HEK293 (cell line): ENCODE data around the gene SAXO1.
A peak's percentile ranks its signal among the peaks of the same experiment; 100 is the strongest.
"Not testable (repeated sequence)": the region's sequence is repeated elsewhere in the genome, so short reads cannot be mapped to it uniquely, and the experiment has no call there.

Source experiments
- CTCF ChIA-PET: fragments of 350-600 bp; formaldehyde crosslinking; extraction: SDS; loops from one replicate; lab custom pipeline; 2021; ENCODE audit warnings: antibody characterized with exemption; lab: Yijun Ruan, JAX
- POLR2A ChIA-PET: fragments of 300-600 bp; formaldehyde crosslinking; extraction: SDS; loops from one replicate; lab custom pipeline; 2020; ENCODE audit warnings: antibody characterized with exemption, inconsistent platforms; lab: Yijun Ruan, JAX
- H3K27ac ChIP-seq: fragments of 200-500 bp; sonication (Bioruptor generic); 2 replicates; pipeline ENCODE4 v1.5.1; 2014; ENCODE audit warnings: low read depth, low read length, control low read depth, inconsistent platforms; ENCODE audit errors: extremely low read depth
- H3K36me3 ChIP-seq, 2 experiments: fragments of 200-500 bp in 1 of 2; sonication (Bioruptor generic) in 1 of 2; 1 replicate in 1 of 2; 2 replicates in 1 of 2; pipeline ENCODE4 v1.5.1; 2014 to 2017; ENCODE audit warnings: inconsistent platforms in 2 of 2, low read length in 2 of 2; ENCODE audit not compliant: control insufficient read depth in 2 of 2, insufficient read depth in 1 of 2
- H3K4me1 ChIP-seq: fragments of 200-500 bp; sonication (Bioruptor generic); 2 replicates; pipeline ENCODE4 v1.5.1; 2014; ENCODE audit warnings: mild to moderate bottlenecking, low read length, inconsistent platforms; ENCODE audit not compliant: control insufficient read depth, insufficient read depth
- H3K4me3 ChIP-seq: 2 replicates; pipeline ENCODE4 v1.5.1; 2011; ENCODE audit warnings: low read depth, mild to moderate bottlenecking, control low read depth, low read length, moderate library complexity
- H3K9me3 ChIP-seq: fragments of 200-500 bp; sonication (Bioruptor generic); 2 replicates; pipeline ENCODE4 v1.5.1; 2014; ENCODE audit warnings: low read depth, low read length, inconsistent platforms; ENCODE audit not compliant: control insufficient read depth, insufficient read depth
- BCL6B ChIP-seq: fragments of 450-650 bp; formaldehyde crosslinking; IDR thresholded peaks from 2 replicates; pipeline ENCODE4 v1.5.1; 2017; ENCODE audit warnings: missing biosample characterization, missing genetic modification characterization
- GLI2 ChIP-seq: fragments of 450-650 bp; formaldehyde crosslinking; IDR thresholded peaks from 2 replicates; pipeline ENCODE4; 2017; ENCODE audit warnings: missing biosample characterization, missing genetic modification characterization, low read depth, borderline replicate concordance
- ZBTB20 ChIP-seq: fragments of 450-650 bp; formaldehyde crosslinking; IDR thresholded peaks from 2 replicates; pipeline ENCODE4 v1.5.1; 2016; ENCODE audit warnings: missing biosample characterization, missing genetic modification characterization
- ZBTB21 ChIP-seq: fragments of 450-650 bp; formaldehyde crosslinking; IDR thresholded peaks from 2 replicates; pipeline ENCODE4 v1.5.1; 2017; ENCODE audit warnings: missing biosample characterization, missing genetic modification characterization
- ZBTB44 ChIP-seq: fragments of 450-650 bp; IDR thresholded peaks from 2 replicates; pipeline ENCODE4 v1.5.1; 2018; ENCODE audit warnings: missing biosample characterization, mild to moderate bottlenecking, missing genetic modification characterization
- ZIC2 ChIP-seq: fragments of 450-650 bp; formaldehyde crosslinking; IDR thresholded peaks from 2 replicates; pipeline ENCODE4 v1.5.1; 2016; ENCODE audit warnings: missing biosample characterization, missing genetic modification characterization
- ZNF114 ChIP-seq: fragments of 450-650 bp; formaldehyde crosslinking; IDR thresholded peaks from 2 replicates; pipeline ENCODE4 v1.5.0; 2017; ENCODE audit warnings: missing biosample characterization, missing genetic modification characterization
- ZNF146 ChIP-seq: fragments of 450-650 bp; formaldehyde crosslinking; IDR thresholded peaks from 2 replicates; pipeline ENCODE4 v1.5.1; 2016; ENCODE audit warnings: missing biosample characterization, missing genetic modification characterization
- ZNF24 ChIP-seq: fragments of 450-650 bp; formaldehyde crosslinking; IDR thresholded peaks from 2 replicates; pipeline ENCODE4 v1.5.1; 2016; ENCODE audit warnings: missing biosample characterization, missing genetic modification characterization
- ZNF266 ChIP-seq: fragments of 450-650 bp; formaldehyde crosslinking; IDR thresholded peaks from 2 replicates; pipeline ENCODE4 v1.5.1; 2016; ENCODE audit warnings: missing biosample characterization, missing genetic modification characterization, low read depth
- ZNF341 ChIP-seq: fragments of 450-650 bp; formaldehyde crosslinking; IDR thresholded peaks from 2 replicates; pipeline ENCODE4; 2016; ENCODE audit warnings: low read depth, missing biosample characterization, missing genetic modification characterization
- ZNF501 ChIP-seq: fragments of 450-650 bp; formaldehyde crosslinking; IDR thresholded peaks from 2 replicates; pipeline ENCODE4 v1.5.1; 2016; ENCODE audit warnings: missing biosample characterization, missing genetic modification characterization
- ZNF580 ChIP-seq: fragments of 450-650 bp; formaldehyde crosslinking; IDR thresholded peaks from 2 replicates; pipeline ENCODE4 v1.5.1; 2016; ENCODE audit warnings: missing biosample characterization, missing genetic modification characterization
- ZNF610 ChIP-seq: fragments of 450-650 bp; formaldehyde crosslinking; IDR thresholded peaks from 2 replicates; pipeline ENCODE4 v1.5.1; 2016; ENCODE audit warnings: missing biosample characterization, missing genetic modification characterization, borderline replicate concordance
- ZNF692 ChIP-seq: fragments of 450-650 bp; formaldehyde crosslinking; IDR thresholded peaks from 2 replicates; pipeline ENCODE4 v1.5.1; 2016; ENCODE audit warnings: missing biosample characterization, missing genetic modification characterization
- ZNF704 ChIP-seq: fragments of 450-650 bp; formaldehyde crosslinking; IDR thresholded peaks from 2 replicates; pipeline ENCODE4 v1.5.1; 2016; ENCODE audit warnings: missing biosample characterization, missing genetic modification characterization

SAXO1 gene

GRCh38 chr9:18994263-18994916, 38.6 kb downstream of the SAXO1 start (continued):
- TF ChIP-seq ZNF24 (tag by site-specific recombination) (0 out of 2 replicates have a peak, but pooled peaks have one; percentile 28), ZNF704 (tag by site-specific recombination) (no peak), ZIC2 (tag by site-specific recombination) (peak; percentile 78), ZNF692 (no peak), ZNF341 (tag by site-specific recombination) (peak; percentile 87), ZBTB44 (tag by site-specific recombination) (0 out of 2 replicates have a peak, but pooled peaks have one; percentile 11), BCL6B (tag by site-specific recombination) (no peak)

GRCh38 chr9:18991197-18991596, 41.8 kb downstream of the SAXO1 start:
- H3K36me3 ChIP-seq, H3K9me3 ChIP-seq, H3K27ac ChIP-seq, POLR2A ChIA-PET, H3K4me1 ChIP-seq, H3K4me3 ChIP-seq, CTCF ChIA-PET: not testable (repeated sequence)
- TF ChIP-seq ZNF580 (tag by site-specific recombination) = peak; percentile 74; the same call in 1 of the 2 replicates
- TF ChIP-seq ZNF146 = peak; percentile 98

GRCh38 chr9:18990494-18990893, 42.5 kb downstream of the SAXO1 start:
- TF ChIP-seq GLI2 (tag by site-specific recombination) (no peak), ZNF610 (tag by site-specific recombination) (peak; percentile 100), ZNF266 (tag by site-specific recombination) (no peak), ZBTB20 (tag by site-specific recombination) (no peak), ZNF501 (tag by site-specific recombination) (no peak), ZBTB21 (tag by site-specific recombination) (no peak), ZNF114 (no peak)
- POLR2A ChIA-PET = interaction anchor here (1.0 kb wide), 1 partner anchor 12 kb away, joined by 3 read pairs; no protein-coding TSS in a partner anchor
- Histone ChIP-seq H3K36me3 (no peaks in the 10 kb centered on the region), H3K9me3 (no peaks in the 10 kb centered on the region), H3K4me1 (no peaks in the 10 kb centered on the region; the same call in 1 of the 2 replicates), H3K27ac (no peak overlapping the region), H3K4me3 (no peak overlapping the region)
- CTCF ChIA-PET = interaction anchor here (0.6 kb wide), 2 partner anchors 11 to 59 kb away, joined by 3 to 4 read pairs; partner anchors contain the start of gene RRAGA
